NCI-H345 treated with DMSO at 0.1 percent for 48 hours (cell line): ENCODE measurements around the gene ASPHD1.
"Not testable (repeated sequence)": the region's sequence is repeated elsewhere in the genome, so short reads cannot be mapped to it uniquely, and the experiment has no call there.

Experiments
- DNase-seq: peaks from one replicate; lab custom pipeline; 2025; ENCODE audit not compliant: unreplicated experiment; lab: John Stamatoyannopoulos, UW

ASPHD1 gene, protein sequence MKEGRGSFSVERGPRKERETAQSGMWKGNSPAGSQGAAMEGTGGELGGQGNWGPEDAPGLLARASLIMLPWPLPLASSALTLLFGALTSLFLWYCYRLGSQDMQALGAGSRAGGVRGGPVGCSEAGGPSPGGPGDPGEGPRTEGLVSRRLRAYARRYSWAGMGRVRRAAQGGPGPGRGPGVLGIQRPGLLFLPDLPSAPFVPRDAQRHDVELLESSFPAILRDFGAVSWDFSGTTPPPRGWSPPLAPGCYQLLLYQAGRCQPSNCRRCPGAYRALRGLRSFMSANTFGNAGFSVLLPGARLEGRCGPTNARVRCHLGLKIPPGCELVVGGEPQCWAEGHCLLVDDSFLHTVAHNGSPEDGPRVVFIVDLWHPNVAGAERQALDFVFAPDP

DNA sequence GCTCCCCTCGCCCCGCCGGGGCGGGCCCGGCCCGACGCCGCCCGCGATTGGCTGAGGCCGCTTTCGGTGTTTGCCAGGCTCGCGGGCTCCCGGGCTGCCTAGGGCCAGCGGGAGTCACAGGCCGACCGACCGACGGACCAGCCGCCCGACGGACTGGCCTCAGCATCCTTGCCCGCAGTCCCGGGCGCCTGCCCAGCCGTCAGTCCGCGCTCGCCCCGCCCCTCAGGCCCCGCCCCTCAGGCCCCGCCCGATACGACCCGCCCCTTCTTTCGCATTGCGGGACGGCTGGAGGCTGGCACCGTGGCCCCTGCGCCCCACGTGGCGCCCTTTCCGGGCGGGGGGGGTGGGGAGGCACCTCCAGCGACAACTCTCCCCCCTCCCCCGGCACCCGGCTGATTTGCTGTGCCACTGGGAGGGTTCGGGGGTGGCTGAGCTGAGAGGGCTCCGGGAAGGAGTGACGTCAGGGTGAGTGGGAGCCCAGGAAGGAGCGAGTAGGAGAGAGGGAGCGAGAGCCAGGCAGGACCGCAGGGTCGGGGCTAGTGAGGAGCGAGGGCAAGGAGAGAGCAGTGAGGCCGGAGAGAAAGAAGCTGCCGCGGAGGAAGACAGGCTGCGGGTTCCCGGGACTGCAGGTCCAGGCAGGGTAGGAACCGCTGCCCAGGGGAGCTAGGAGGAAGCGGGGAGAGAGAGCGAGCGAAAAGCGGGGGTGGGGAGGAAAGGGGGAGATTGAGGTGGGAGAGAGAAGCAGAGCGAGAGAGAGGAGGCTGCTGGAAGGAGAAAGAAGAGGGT lies at the start of gene ASPHD1:
Gene ASPHD1 (plus strand): TSS at position 387 of the 786 bp plus-strand sequence. CDS start 484 bp downstream, outside the sequence.
- peak; percentile 59 for DNase-seq

DNA sequence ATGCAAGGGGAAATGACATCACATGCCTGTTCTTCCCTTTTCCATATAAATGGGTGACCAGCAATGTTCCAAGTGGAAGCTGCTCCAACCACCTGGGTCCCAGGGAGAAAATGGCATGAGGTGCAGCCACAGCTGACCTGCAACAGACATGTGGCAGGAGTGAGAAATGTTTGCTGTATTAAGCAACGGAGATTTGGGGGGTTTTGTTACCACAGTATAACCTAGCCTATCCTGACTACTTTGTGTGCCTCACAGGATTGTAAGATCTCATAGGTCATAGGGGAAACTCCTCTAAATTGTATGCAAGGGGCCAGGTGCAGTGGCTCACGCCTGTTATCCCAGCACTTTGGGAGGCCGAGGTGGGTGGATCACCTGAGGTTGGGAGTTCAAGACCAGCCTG lies 49.3 kb upstream of the ASPHD1 start:
- DNase-seq, result no peak

DNA sequence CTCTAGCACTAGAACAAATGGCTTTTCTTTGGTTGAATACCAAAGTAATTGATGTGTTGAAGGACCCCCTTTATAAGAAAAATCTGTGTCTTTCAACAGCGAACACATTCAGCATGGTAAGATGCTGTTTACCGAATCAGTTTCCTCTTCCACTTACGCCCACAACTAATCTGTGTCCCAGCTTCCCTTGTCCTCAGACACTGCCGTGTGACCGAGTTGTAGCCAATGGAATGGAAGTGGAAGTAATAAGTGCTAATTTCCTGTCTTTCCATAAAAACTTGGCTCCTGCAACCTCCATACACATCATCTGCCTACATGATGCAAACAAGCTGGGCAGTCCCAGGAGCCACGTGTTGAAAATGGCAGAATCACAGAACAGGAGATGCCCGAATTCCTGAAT lies 47.6 kb upstream of the ASPHD1 start:
- DNase-seq, result no peak

DNA sequence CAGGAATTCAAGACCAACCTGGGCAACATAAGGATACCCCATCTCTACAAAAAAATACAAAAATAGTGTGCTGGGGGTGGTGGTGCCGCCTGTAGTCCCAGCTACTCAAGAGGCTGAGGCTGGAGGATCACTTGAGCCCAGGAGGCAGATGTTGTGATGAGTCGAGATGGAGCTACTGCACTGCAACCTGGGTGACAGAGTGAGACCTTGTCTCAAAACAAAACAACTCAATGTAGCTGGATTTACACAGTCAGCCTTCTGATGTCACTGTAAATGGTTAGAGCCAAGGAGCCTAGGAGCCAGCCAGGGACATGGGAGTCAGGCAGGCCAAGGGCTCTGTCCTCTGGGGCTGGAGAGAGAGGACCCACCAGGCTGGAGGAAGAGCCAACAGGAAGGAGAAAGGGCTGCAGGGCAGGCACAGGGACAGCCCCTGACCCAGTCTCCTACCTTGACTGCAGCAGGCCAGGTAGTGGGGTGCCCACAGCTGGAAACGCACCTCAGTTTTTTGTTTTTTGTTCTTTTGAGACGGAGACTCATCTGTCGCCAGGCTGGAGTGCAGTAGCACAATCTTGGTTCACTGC lies 45.7 kb upstream of the ASPHD1 start:
- no peak for DNase-seq

DNA sequence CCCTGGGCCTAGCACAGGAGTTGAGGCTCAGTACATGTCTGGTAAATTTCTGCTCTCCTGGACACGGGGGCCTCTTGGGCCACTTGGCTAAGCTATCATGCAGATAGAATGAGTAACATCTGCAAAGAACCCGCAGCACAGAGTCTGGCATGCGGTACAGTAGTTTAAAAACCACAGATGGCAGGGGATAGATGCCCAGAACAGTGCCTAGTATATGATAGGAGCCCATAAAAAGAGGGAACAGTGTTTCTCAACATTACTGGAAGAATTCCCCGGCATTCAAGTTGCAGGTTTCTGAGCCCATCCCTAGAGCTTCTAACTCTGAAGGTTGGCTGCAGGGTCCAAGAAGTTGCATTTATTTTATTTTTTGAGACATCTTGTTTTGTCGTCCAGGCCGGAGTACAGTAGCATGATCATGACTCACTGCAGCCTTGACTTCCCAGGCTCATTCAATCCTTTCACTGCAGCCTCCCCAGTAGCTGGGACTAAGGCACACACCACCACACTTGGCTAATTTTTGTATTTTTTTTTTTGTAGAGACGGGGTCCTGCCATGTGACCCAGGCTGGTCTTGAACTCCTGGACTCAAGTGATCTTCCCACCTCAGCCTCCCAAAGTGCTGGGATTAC lies 43.0 kb upstream of the ASPHD1 start:
- DNase-seq, result no peak

DNA sequence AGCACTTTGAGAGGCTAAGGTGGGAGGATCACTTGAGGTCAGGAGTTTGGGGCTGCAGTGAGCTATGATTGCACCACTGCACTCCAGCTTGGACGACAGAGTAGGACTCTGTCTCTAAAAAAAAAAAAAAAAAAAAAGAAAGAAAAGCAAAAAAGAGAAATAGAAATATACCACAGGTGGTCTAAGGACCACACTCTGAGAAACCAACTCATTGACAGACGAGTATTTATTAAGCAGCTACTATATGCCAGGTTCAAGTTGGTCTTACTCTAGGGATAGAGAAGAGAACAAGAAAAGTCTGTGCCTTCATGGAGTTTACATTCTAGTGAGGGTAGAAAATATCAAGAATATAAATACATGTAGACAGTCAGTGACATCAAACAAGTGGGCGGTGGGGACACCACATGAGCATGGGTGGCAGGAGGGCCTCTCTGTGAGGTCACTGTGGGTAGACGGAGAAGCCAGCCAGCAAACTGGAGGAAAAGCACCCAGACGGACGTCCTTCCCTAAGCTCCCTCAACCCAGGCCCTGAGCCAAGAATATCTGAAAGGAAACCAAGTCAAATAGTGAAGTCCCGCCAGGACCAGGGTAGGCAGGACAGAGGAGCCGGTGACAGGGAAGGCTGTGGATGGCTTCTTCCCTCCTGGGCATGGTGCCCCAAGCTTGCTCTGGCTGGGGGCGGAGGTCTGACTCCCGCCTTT lies 42.0 kb upstream of the ASPHD1 start:
- DNase-seq, result no peak

DNA sequence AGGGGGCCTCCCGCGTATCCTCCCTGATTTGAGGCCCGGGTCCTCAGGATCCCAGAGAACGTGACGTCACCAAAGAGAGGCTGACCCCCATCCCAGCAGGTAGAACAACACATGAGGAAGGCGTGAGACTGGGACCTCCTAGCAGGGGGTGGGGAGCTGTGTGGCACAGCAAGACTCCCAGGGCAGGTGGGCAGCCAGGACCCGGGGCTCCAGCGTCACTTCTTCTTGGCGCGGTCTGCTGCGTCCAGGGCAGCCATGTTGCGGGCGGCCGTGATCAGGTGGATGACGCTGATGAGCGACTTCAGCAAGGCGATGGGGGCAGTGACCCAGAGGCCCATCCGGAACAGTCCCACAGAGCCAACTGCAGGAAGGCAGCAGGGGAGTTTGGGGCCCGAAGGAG lies 41.3 kb upstream of the ASPHD1 start:
- DNase-seq, result no peak

DNA sequence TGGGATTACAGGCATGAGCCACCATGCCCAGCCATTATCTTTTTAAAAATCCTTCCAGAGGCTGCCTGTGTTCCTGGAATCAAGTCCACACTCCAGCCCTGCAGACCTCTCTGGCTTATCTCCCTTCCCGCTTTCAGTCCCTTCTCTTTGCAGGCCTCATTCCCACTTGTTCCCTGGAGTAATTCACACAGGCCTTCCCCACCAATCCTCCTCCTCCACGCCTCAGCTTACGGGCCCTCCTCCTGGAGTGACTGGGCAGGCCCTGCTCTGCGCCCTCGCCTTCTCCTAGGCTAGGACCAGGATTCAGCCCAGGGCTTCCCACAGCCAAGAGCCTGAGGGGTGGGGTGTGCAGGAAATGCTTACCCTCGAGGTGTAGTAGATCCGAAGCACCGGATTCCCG lies 40.1 kb upstream of the ASPHD1 start:
- DNase-seq, result no peak

DNA sequence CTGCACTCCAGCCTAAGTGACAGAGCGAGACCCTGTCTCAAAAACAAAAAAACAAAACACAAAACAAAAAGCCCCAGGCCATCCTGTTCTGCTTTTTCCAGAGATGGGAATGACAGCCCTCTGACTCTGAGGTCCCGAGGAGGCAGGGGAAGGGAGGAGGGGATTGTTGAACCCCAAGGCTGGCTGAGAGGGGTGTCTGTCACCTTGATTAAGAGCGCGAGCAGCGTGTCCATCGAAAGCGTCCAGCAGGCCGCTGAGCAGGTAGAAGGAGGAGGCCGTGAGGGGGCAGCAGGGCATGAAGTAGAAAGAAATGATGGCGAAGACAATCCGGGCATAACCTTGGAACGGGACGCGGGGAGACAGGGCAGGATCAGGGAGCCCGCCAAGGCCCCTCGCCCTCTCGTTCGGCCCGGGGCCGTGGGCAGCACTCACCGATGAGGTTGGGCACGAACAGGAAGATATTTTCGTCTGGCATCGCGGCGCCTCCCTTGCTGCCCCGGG lies 37.9 kb upstream of the ASPHD1 start:
- no peak for DNase-seq

DNA sequence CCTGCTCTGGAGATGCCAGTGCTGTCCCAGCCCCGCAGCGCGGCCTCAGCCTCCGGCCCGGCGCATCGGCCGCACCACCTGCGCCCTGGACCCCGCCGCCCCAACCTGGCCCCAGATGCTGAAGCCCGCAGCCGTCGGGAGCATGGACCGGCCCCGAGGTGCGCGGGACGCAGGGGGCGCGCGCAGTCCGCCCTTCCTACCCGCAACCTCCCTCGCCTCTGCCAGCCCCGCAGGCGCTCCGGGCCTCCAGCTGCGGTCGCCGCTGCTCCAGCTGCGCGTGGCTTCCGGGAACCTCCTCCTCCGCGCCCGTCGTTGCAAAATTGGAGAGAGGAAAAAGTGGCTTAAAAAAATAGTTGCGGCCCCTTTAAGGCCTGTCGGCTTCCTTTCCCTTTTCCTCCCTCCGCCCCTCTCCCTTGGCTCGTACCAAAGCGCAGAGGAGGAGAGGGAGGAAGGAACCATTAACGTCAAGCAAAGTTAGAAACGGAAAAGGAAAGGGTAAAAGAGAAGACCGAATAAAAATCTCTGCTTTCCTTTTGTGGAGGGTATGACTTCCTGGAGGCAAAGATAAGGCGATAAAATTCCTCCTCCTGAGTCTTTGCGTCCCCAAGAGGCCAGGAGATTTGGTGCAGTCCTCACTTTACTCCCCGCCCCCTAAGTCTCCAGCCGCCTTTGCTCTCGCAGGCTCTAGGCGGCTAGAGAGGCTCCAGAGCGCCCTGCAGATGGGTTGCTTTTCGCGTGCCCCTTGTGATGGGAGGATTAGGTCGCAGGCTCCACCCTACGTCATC lies 37.2 kb upstream of the ASPHD1 start, which contains the start of gene CDIPT:
Gene CDIPT (minus strand): TSS at position 343 of the 785 bp plus-strand sequence. CDS start 369 bp downstream, outside the sequence.
- peak; percentile 96 for DNase-seq

DNA sequence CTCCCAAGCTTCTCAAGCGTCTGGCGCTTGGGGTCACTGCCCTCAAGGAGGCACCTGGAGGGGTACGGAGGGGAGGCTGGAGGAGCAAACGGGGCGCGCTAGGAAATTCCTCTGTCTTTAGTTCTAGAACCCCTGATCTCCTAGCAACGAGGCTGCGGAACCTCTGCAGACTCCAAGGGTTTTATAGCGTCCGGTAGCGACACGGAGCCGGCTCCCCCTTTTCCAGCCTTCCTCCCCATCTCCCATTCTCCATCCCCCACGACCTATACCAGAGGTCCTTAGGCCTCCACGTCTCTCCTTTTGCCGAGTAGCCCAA lies 36.7 kb upstream of the ASPHD1 start:
- no peak for DNase-seq

DNA sequence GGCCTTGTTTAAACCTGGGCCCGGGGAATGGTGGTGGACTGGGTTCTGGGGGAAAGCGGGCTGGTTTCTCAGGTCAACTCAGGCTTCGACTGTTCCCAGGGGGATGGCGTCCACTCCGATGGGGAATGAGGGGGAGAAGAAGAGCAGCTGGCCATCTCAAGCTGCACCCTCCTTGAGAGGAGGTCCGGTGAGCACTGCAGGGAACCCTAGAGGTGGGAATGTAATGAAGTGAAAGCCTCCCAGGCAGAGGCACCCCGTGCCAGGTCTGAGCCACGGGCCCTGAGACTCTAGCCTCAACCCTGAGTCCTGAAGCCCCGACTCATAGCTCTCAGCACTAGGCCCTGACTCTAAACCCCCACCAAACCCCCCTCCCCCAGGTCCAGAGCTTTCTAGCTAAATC lies 36.1 kb upstream of the ASPHD1 start:
- DNase-seq, result no peak

DNA sequence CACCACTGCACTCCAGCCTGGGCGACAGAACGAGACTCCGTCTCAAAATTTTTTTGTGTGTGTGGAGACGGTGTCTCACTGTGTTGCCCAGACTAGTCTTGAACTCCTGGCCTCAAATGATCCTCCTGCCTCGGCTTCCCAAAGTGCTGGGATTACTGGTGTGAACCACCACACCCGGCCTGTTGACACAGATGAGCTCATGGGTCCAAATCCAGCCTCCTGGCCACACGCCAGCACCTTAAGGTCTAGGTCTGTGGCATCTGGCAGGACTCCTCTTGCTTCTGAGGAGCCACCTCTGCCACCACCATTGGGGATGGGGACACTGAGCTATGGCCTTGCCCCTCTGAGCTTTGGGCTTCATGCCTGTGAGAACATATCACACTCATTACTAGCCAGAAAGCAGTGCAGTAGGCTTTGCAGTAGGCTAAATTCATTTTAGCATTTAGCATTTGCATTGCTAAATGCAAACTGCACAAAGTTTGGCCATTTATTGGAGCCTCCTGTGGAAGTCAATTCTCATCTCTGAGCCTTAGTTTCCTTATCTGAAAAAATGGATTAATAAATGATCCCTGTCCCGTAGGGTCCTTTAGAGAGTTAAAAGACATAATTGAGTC lies 31.8 kb upstream of the ASPHD1 start:
- DNase-seq, result no peak

DNA sequence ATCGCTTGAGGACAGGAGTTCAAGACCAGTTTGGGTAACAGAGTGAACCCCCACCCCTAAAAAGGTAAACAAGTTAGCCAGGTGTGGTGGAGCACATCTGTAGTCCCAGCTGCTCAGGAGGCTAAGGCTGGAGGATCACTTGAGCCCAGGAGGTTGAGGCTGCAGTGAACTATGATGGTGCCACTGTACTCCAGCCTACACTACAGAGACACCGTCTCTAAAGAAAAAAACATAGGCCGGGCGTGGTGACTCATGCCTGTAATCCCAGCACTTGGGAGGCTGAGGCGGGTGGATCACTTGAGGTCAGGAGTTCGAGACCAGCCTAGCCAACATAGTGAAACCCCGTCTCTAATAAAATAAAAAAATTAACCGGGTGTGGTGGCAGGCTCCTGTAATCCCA lies 31.2 kb upstream of the ASPHD1 start:
- DNase-seq, result not testable (repeated sequence)

DNA sequence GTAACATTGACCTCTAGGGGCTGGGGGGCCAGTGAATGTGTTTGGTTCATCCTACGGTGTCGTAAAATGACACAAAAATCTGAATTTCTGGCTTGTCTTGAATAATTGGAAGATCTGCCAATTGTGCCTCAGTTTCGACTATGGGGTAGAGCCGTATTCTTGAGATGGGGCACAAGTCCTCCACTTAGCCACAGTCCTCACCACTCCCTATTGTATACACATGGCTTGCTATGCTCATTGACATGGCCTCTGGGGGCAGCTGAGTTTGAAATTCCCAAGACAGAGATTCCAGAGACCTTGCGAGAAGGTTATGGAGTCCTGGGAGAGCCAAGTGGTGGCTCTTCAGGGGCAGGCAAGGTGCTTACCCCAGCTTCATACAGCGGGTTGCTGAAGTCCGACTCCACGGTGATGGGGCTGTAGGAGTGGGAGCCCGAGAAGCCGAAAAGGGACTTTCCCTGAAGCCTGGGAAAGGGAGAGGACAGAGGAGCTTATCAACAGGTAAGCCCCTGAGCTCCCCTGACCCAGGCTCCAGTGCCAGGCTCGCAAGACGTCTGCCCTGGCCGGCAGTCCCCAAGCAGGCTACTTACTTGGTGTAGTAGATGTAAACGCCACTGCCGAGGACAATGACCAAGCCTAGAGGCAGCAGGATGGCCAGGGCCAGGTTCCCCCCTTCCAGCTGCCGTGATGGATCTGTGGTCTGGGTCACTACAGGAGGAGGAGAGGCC lies 28.3 kb upstream of the ASPHD1 start:
- no peak for DNase-seq

DNA sequence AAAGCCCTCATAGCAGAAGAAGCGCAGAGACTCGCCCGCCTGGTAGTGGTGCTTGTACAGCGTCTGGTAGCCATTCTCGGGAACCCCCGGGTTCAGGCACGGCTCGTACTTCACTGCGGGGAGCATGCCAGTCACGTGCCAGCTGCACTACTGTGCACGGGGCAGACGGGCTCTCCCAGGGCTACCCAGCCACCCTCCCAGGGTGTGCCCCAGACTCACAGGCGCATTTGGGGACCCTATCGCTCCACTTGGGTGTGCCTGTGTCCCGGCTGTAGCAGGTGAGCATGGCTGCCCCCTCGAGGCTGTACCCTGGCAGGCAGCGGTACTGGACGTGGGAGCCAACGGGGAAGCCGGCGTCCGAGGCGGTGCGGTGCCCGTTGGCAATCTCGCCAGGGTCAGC lies 27.0 kb upstream of the ASPHD1 start:
- no peak for DNase-seq

DNA sequence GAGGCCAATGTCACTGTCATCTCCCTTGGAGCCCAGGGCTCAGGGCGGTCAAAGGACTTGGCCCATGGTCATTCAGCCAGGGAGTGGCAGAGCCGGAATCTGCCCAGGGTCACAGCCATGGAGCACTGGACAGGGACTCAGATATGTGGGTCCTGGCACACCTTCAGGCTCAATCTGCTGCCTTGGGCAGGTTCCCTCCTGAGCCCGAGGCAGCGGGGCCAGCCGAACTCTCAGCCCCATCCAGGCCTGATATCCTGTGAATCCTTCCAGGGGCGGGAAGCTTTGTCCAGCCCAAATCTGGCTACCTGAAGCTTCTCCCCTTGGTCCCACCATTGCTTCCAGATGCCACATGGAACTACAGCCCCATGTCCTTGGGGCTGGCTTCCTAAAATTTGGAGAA lies 25.1 kb upstream of the ASPHD1 start:
- DNase-seq, result no peak

DNA sequence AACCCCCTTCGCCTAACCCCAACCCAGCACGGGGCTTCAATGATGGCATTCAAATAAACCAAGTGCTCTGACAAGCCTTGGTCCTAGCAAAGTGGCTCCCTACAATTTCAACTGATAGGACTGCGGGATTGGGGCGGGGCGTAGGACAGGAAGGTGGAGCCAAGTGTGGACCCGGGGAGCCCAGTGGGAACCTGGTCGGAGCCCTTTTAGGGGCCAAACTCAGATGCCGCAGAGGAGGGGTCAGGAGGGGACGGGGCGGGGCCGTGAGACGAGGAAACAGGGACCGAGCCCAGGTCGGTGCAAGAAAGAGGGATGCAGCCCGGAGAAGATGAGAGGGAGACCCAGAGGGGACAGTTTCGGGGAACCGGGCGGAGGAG lies 24.1 kb upstream of the ASPHD1 start:
- no peak for DNase-seq
